ENCODE data around the gene OR6P1.

OR6P1 gene

DNA sequence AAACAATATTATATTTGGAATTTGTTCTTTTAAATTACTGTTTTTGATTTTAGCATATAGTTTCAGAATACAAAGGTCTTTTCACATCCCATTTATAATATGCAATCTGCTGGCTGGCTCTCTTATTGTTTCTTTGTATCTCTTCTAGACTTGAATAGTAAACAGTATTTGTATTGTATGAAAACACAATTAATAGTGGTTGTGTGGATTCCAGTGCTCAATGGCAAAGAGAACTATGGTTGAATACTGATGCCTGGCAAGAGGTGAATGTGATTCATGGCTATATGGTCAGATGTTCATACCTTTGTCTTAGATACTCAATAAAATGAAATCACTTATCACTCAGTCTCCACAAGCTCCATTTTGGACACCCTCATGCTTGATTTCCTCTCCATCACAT, 53.4 kb downstream of the OR6P1 start:
- no peak for DNase-seq (ENCODE audit: low read depth in 2 of 2)
